ENCODE measurements around the gene OR4N5. TPM values are rescaled to one million over a fixed set of nuclear protein-coding genes. Genes with fewer than 3 reads are reported as not detected.
"Not testable (repeated sequence)": the region's sequence is repeated elsewhere in the genome, so short reads cannot be mapped to it uniquely, and the experiment has no call there.

OR4N5 gene
- total RNA-seq (2014; rRNA removed; shearing (Covaris generic)), result not detected in 2 replicates
- polyA plus RNA-seq (2014; cell fraction: nucleus; rRNA removed), result not detected in 2 replicates

DNA sequence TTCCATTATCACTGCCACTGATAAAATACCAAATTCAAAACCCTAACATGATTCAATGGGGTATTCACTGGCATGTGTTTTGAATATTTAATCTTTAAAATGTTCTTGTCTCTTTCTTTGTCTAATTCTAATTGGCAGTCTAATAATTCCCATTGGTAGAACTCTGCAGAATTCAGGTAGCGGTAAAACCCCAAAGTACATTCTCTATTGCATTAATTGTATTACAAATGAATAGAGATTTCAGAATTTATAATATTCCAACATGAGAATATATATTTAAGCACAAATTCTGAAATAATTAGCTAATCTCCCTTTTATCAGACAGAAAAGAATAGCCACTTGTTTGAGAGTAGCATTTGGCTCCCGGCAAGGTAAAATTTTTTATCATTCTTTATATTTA is at the start of gene OR4N5:
TSS of gene OR4N5 (plus strand) at position 301 of the 400 bp plus-strand sequence. CDS start 4,916 bp downstream, outside the sequence.
- no peak for DNase-seq (ENCODE audit: extremely low read depth, low read depth)

- no peak for DNase-seq (ENCODE audit: extremely low read depth, low read depth)
These were observed 46.6 kb upstream of the OR4N5 start for GRCh38 chr14:20092050-20092449.

GRCh38 chr14:20093442-20093841 is 45.2 kb upstream of the OR4N5 start:
- no peak for DNase-seq (ENCODE audit: extremely low read depth, low read depth)

GRCh38 chr14:20098926-20099770 is 39.5 kb upstream of the OR4N5 start:
- not testable (repeated sequence) for DNase-seq (ENCODE audit: extremely low read depth, low read depth)

DNA sequence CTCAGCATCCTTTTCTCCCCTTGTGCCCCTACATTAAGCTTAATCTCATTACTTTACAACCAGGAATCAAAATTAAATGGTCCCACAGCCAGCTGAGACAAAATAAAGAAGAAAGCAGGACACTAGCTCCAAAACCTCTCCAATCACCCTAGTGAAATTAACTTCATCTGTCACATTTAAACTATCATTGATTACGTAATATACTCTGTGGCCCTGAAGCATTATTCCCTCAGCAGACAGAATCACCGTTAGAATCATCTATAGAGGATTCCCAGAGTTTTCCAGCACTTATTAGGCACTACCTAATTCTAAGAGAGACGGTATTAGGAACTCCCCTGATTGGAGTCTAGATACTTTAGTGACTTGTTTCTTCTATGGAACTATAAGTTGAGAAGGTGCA is 28.2 kb upstream of the OR4N5 start, which contains the start of gene OR4K17:
TSS of gene OR4K17 (plus strand) at position 302 of the 400 bp plus-strand sequence. CDS start 6,761 bp downstream, outside the sequence.
- no peak for DNase-seq (ENCODE audit: extremely low read depth, low read depth)

GRCh38 chr14:20112321-20112720 is 26.3 kb upstream of the OR4N5 start:
- no peak for DNase-seq (ENCODE audit: extremely low read depth, low read depth)

- no peak for DNase-seq (ENCODE audit: extremely low read depth, low read depth)
These were observed 21.9 kb upstream of the OR4N5 start for GRCh38 chr14:20116748-20117147.

DNA sequence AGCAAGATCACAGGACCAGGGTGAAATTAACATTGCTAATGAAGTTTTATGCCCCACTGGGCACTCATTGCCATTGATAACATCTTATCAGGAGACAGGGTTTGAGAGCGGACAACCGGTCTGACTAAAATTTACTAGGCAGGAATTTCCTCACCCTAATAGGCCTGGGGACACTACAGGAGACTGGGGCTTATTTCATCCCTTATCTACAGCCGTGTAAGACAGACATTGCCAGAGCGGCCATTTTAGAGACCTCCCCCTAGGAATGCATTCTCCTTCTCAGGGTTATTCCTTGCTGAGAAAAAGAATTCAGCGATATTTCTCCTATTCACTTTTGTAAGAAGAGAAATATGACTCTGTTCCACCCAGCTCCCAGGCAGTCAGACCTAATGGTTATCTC is 19.8 kb upstream of the OR4N5 start:
- DNase-seq (ENCODE audit: extremely low read depth, low read depth), result no peak

- DNase-seq (ENCODE audit: extremely low read depth, low read depth), result peak; percentile 4
These were observed 5.3 kb downstream of the OR4N5 start for GRCh38 chr14:20143911-20144310.

- no peak for DNase-seq (ENCODE audit: extremely low read depth, low read depth)
These were observed 6.2 kb downstream of the OR4N5 start for GRCh38 chr14:20144820-20145219.

- DNase-seq (ENCODE audit: extremely low read depth, low read depth), result no peak
These were observed 25.8 kb downstream of the OR4N5 start for GRCh38 chr14:20164462-20164861.

DNA sequence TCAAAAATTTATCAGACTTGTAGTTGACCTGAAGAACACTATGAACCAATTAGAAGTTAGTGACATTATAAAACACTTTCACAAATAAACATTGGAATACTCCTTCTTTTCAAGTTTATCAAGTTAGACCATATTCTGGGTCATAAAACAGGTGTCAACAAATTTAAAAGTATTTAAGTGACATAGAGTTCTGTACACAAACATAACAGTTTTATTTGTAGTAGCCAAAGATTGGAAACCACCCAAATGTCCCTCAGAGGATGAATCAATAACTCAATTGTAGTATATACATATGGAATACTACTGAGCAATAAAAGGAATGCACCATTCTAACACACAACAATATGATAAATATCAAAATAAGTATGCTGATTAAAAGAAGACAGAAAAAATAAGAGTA is 28.5 kb downstream of the OR4N5 start:
- DNase-seq (ENCODE audit: extremely low read depth, low read depth), result no peak

DNA sequence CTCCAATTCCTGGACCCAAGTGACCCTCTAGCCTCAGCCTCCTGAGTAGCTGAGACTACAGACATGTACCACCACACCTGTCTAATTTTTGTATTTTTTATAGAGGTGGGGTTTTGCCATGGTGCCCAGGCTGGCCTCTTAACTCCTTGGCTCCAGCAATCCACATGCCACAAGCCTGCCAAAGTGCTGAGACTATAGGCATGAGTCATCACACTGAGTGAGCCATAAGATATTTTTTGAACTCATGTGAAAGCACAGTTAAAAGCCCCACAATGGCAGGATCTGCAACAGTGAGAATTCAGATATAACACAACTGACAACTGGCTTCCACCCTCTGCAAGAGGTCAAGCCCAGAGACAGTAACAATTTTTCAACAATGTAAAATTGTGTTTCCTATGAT is 31.2 kb downstream of the OR4N5 start:
- DNase-seq (ENCODE audit: extremely low read depth, low read depth), result peak; percentile 13

DNA sequence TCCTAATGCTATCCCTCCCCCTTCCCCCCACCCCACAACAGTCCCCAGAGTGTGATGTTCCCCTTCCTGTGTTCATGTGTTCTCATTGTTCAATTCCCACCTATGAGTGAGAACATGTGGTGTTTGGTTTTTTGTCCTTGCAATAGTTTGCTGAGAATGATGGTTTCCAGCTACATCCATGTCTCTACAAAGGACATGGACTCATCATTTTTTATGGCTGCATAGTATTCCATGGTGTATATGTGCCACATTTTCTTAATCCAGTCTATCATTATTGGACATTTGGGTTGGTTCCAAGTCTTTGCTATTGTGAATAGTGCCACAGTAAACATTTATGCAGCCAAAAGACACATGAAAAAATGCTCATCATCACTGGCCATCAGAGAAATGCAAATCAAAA is 35.6 kb downstream of the OR4N5 start:
- DNase-seq (ENCODE audit: extremely low read depth, low read depth), result not testable (repeated sequence)

- DNase-seq (ENCODE audit: extremely low read depth, low read depth), result no peak
These were observed 37.7 kb downstream of the OR4N5 start for GRCh38 chr14:20176330-20176729.

- no peak for DNase-seq (ENCODE audit: extremely low read depth, low read depth)
These were observed 38.9 kb downstream of the OR4N5 start for GRCh38 chr14:20177433-20177974.

- no peak for DNase-seq (ENCODE audit: extremely low read depth, low read depth)
These were observed 40.6 kb downstream of the OR4N5 start for GRCh38 chr14:20179218-20179617.

- no peak for DNase-seq (ENCODE audit: extremely low read depth, low read depth)
These were observed 41.3 kb downstream of the OR4N5 start for GRCh38 chr14:20179880-20180279.

GRCh38 chr14:20180486-20180885 is 41.9 kb downstream of the OR4N5 start:
- DNase-seq (ENCODE audit: extremely low read depth, low read depth), result no peak

DNA sequence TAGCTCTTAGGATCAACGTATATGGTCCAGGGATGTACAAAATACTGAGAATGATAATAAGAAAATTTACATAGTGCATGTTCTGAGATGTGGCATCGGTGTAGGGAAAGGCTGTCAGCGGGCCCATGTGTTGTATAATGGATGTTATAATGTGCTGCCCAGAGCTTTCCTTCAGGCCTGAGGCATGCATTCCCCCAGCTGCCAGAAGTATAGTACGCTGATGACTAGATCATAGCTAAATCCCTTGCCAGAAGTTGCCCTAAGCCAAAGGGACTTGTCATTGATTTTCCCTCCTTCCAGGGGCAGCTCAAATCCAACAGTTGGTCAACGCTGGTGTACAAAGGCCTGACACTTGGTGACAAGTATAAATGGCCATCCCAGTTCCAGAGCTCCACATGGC is 45.6 kb downstream of the OR4N5 start:
- no peak for DNase-seq (ENCODE audit: extremely low read depth, low read depth)

- no peak for DNase-seq (ENCODE audit: extremely low read depth, low read depth)
These were observed 52.0 kb downstream of the OR4N5 start, which contains the start of gene OR11G2 for GRCh38 chr14:20190596-20190995. Gene OR11G2, plus strand, starts transcription at chr14:20190896. Its CDS starts 6,542 bp downstream, at chr14:20197438.

DNA sequence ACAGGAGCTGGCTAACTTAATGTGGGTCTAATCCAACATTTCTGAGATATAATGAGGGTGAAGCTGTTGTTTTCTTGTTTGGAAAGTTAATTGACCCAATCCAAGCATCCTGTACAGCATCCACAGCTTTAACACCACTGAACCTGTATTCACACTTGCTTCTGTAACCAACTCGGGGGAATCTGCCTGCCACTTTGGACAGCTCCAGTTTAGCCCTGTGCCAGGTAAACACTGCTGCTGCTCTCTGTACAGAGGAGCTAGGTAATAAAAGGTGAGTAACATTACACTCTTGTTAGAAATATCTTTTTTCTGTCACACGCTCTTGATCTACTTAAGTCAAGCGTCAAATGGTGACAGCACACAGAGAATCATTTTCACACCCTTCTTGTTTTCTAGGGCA is 52.8 kb downstream of the OR4N5 start:
- no peak for DNase-seq (ENCODE audit: extremely low read depth, low read depth)
